ENCODE data around the gene RELL2.

DNA sequence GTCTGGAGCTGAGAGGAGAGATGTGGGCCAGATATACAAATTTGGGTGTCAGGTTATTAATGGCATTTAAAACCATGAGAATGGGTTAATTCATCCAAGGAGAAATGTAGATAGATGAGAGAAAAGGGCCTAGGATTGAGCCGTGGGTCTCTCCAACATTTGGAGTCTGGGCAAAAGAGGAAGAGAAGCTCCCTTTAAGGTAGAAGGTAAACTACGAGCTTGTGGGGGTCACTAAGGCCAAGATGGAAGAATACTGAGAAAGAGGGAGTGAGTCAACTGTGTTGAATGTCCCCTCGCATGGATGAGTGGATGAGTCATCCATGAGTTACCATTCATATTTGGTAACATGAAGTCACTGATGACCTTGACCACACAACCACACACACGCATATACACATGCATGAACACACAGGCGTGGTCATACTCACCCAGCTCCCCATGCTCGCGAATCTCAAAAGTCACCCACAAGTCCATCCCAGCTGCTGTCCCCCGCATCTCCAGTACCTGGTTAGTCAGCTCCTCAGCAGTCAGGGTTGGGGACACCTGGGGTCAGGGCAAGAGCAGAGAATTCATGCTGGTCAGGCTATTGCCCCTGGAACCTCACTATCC lies 21.2 kb downstream of the RELL2 start:
- TF ChIP-seq, protein P1, sequence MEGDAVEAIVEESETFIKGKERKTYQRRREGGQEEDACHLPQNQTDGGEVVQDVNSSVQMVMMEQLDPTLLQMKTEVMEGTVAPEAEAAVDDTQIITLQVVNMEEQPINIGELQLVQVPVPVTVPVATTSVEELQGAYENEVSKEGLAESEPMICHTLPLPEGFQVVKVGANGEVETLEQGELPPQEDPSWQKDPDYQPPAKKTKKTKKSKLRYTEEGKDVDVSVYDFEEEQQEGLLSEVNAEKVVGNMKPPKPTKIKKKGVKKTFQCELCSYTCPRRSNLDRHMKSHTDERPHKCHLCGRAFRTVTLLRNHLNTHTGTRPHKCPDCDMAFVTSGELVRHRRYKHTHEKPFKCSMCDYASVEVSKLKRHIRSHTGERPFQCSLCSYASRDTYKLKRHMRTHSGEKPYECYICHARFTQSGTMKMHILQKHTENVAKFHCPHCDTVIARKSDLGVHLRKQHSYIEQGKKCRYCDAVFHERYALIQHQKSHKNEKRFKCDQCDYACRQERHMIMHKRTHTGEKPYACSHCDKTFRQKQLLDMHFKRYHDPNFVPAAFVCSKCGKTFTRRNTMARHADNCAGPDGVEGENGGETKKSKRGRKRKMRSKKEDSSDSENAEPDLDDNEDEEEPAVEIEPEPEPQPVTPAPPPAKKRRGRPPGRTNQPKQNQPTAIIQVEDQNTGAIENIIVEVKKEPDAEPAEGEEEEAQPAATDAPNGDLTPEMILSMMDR (IDR thresholded peaks at IDR 0.05) = no peak
- TF ChIP-seq, protein P2, sequence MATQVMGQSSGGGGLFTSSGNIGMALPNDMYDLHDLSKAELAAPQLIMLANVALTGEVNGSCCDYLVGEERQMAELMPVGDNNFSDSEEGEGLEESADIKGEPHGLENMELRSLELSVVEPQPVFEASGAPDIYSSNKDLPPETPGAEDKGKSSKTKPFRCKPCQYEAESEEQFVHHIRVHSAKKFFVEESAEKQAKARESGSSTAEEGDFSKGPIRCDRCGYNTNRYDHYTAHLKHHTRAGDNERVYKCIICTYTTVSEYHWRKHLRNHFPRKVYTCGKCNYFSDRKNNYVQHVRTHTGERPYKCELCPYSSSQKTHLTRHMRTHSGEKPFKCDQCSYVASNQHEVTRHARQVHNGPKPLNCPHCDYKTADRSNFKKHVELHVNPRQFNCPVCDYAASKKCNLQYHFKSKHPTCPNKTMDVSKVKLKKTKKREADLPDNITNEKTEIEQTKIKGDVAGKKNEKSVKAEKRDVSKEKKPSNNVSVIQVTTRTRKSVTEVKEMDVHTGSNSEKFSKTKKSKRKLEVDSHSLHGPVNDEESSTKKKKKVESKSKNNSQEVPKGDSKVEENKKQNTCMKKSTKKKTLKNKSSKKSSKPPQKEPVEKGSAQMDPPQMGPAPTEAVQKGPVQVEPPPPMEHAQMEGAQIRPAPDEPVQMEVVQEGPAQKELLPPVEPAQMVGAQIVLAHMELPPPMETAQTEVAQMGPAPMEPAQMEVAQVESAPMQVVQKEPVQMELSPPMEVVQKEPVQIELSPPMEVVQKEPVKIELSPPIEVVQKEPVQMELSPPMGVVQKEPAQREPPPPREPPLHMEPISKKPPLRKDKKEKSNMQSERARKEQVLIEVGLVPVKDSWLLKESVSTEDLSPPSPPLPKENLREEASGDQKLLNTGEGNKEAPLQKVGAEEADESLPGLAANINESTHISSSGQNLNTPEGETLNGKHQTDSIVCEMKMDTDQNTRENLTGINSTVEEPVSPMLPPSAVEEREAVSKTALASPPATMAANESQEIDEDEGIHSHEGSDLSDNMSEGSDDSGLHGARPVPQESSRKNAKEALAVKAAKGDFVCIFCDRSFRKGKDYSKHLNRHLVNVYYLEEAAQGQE (IDR thresholded peaks at IDR 0.05; ENCODE audit: insufficient read depth in 1 of 2, low read depth in 2 of 2, low read length in 1 of 2) = no peak
- TF ChIP-seq POLR2AphosphoS5 (IDR thresholded peaks at IDR 0.05; ENCODE audit: low read depth, low read length) = no peak
- no peak for TF ChIP-seq SIN3A (IDR thresholded peaks at IDR 0.05; ENCODE audit: borderline replicate concordance, insufficient read depth, low read depth, low read length)
